Neural cell (in vitro differentiated cells): ENCODE measurements around the gene CENPP. TPM values are rescaled to one million over a fixed set of nuclear protein-coding genes. Genes with fewer than 3 reads are reported as not detected.

Experiments used
- H2AFZ ChIP-seq: fragments of 200-600, 300-800 bp; sonication (generic), shearing (Covaris generic); 2 replicates; pipeline ENCODE4 v1.6.0; 2014; ENCODE audit warnings: low read depth, mild to moderate bottlenecking, antibody characterized with exemption, low read length, moderate library complexity
- H3F3A ChIP-seq: fragments of 200-600 bp; shearing (Covaris generic); 2 replicates; pipeline ENCODE4 v1.6.1; 2016; ENCODE audit warnings: mild to moderate bottlenecking, moderate library complexity, mixed read lengths, antibody characterized with exemption, low read length; ENCODE audit not compliant: insufficient read depth, poor library complexity, severe bottlenecking
- H3K27ac ChIP-seq: fragments of 200-600, 300-800 bp; sonication (generic), shearing (Covaris generic); 2 replicates; pipeline ENCODE4 v1.5.1; 2014; ENCODE audit warnings: mild to moderate bottlenecking, low read length, moderate library complexity
- H3K27me3 ChIP-seq: fragments of 300-800, 200-600 bp; sonication (generic), shearing (Covaris generic); 2 replicates; pipeline ENCODE4 v1.6.0; 2014; ENCODE audit warnings: mild to moderate bottlenecking, low read depth, low read length, moderate library complexity; ENCODE audit not compliant: insufficient read depth
- H3K36me3 ChIP-seq: fragments of 300-800, 200-600 bp; sonication (generic), shearing (Covaris generic); 2 replicates; pipeline ENCODE4 v1.5.1; 2014; ENCODE audit warnings: mild to moderate bottlenecking, antibody characterized with exemption, low read length, moderate library complexity; ENCODE audit not compliant: insufficient read depth
- H3K4me2 ChIP-seq: fragments of 300-800, 200-600 bp; sonication (generic), shearing (Covaris generic); 2 replicates; pipeline ENCODE4 v1.6.0; 2014; ENCODE audit warnings: mild to moderate bottlenecking, low read length
- H3K4me3 ChIP-seq: fragments of 300-800, 200-600 bp; sonication (generic), shearing (Covaris generic); 2 replicates; pipeline ENCODE4 v1.5.1; 2014; ENCODE audit warnings: mild to moderate bottlenecking, low read length, moderate library complexity
- H3K79me2 ChIP-seq: fragments of 200-600 bp; shearing (Covaris generic); replicated peaks from 2 replicates; pipeline ENCODE4 v1.6.0; 2014; ENCODE audit warnings: mild to moderate bottlenecking, low read length, moderate library complexity; ENCODE audit not compliant: insufficient read depth
- H3K9ac ChIP-seq: fragments of 300-800, 200-600 bp; sonication (generic), shearing (Covaris generic); 2 replicates; pipeline ENCODE4 v1.6.1; 2016; ENCODE audit warnings: mild to moderate bottlenecking, low read length, mixed read lengths
- H3K9me2 ChIP-seq: fragments of 200-600 bp; shearing (Covaris generic); 2 replicates; pipeline ENCODE4 v1.6.1; 2016; ENCODE audit warnings: mild to moderate bottlenecking, low read length, mixed read lengths; ENCODE audit not compliant: insufficient read depth
- H3K9me3 ChIP-seq: fragments of 200-600, 300-800 bp; sonication (generic), shearing (Covaris generic); 2 replicates; pipeline ENCODE4 v1.6.1; 2016; ENCODE audit warnings: mild to moderate bottlenecking, mixed run types, low read length, moderate library complexity, mixed read lengths
- H4K20me1 ChIP-seq: fragments of 200-600 bp; shearing (Covaris generic); 2 replicates; pipeline ENCODE4 v1.6.1; 2016; ENCODE audit warnings: mild to moderate bottlenecking, mixed run types; ENCODE audit not compliant: insufficient read depth
- EP300 ChIP-seq: fragments of 450-650 bp; conservative IDR thresholded peaks from 2 replicates; pipeline ENCODE4 v1.6.1; 2014; ENCODE audit warnings: antibody characterized with exemption, mild to moderate bottlenecking, moderate library complexity; ENCODE audit not compliant: poor library complexity, severe bottlenecking
- EZH2 ChIP-seq: fragments of 200-600, 300-800 bp; shearing (Covaris generic), sonication (generic); IDR thresholded peaks from 2 replicates; pipeline ENCODE4 v1.6.1; 2014; ENCODE audit warnings: antibody characterized with exemption, low read length, borderline replicate concordance, mild to moderate bottlenecking; ENCODE audit not compliant: insufficient read depth, poor library complexity, severe bottlenecking
- MXI1 ChIP-seq: fragments of 450-650 bp; conservative IDR thresholded peaks from 2 replicates; pipeline ENCODE4 v1.6.1; 2014; ENCODE audit warnings: antibody characterized with exemption, mild to moderate bottlenecking; ENCODE audit not compliant: poor library complexity, severe bottlenecking
- POLR2AphosphoS5 ChIP-seq: IDR thresholded peaks from 2 replicates; pipeline ENCODE4 v1.6.1; 2012
- RAD21 ChIP-seq: fragments of 450-650 bp; conservative IDR thresholded peaks from 2 replicates; pipeline ENCODE4 v1.6.1; 2014; ENCODE audit warnings: antibody characterized with exemption, mild to moderate bottlenecking, moderate library complexity
- SMC3 ChIP-seq: fragments of 450-650 bp; conservative IDR thresholded peaks from 2 replicates; pipeline ENCODE4 v1.6.1; 2014; ENCODE audit warnings: antibody characterized with exemption, mild to moderate bottlenecking, moderate library complexity; ENCODE audit not compliant: poor library complexity
- TAF1 ChIP-seq: IDR thresholded peaks from 2 replicates; pipeline ENCODE4 v1.6.1; 2012; ENCODE audit warnings: low read depth
- polyA plus RNA-seq: library from polyadenylated mRNA; depleted of rRNA; stranded (reverse); fragments of >200 nt; gene quantifications from 2 replicates; pipeline ENCODE4 v1.2.3, GENCODE V29; 2014
- TF ChIP-seq, protein P1 (sequence below): fragments of 450-650 bp; IDR thresholded peaks from 2 replicates; pipeline ENCODE4 v1.5.1; 2014; ENCODE audit warnings: antibody characterized with exemption, mild to moderate bottlenecking, moderate library complexity; ENCODE audit not compliant: poor library complexity, severe bottlenecking
- TF ChIP-seq, protein P2 (sequence below): IDR thresholded peaks from 2 replicates; pipeline ENCODE4 v1.6.1; 2012; ENCODE audit warnings: borderline replicate concordance

Gene CENPP
- polyA plus RNA-seq, 1 donor from 2014 or later: 5.0 TPM

DNA sequence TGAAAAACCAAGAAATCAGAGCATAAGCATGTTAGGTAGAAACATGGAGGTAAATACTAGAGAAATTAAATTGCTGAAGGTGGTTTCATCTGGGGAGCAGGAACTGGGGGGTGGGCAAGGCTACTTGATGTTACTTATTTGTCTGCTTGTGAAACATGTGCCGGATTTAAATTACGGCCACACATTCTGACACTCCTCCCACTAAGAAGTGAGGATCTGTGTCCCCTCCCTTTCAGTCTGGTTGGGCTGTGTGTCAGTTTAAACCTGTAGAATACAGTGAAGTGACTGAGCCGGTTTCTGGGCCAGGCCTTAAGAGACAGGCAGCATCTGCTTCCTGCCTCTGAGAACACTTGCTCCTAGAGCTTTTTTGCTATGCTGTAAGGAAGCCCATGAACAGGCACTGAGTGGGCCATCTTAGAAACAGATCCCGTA is 29.9 kb upstream of the CENPP start:
- H3K4me2 ChIP-seq: no peak overlapping the region
- peaks cover 25% of the 10 kb centered on the region for H3K79me2 ChIP-seq
- H4K20me1 ChIP-seq: no peaks in the 10 kb centered on the region
- TF ChIP-seq SMC3 (no peak), MXI1 (no peak), EP300 (no peak), TAF1 (no peak), EZH2 (no peak), POLR2AphosphoS5 (no peak), RAD21 (no peak)
- TF ChIP-seq, protein P1, sequence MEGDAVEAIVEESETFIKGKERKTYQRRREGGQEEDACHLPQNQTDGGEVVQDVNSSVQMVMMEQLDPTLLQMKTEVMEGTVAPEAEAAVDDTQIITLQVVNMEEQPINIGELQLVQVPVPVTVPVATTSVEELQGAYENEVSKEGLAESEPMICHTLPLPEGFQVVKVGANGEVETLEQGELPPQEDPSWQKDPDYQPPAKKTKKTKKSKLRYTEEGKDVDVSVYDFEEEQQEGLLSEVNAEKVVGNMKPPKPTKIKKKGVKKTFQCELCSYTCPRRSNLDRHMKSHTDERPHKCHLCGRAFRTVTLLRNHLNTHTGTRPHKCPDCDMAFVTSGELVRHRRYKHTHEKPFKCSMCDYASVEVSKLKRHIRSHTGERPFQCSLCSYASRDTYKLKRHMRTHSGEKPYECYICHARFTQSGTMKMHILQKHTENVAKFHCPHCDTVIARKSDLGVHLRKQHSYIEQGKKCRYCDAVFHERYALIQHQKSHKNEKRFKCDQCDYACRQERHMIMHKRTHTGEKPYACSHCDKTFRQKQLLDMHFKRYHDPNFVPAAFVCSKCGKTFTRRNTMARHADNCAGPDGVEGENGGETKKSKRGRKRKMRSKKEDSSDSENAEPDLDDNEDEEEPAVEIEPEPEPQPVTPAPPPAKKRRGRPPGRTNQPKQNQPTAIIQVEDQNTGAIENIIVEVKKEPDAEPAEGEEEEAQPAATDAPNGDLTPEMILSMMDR: no peak
- TF ChIP-seq, protein P2, sequence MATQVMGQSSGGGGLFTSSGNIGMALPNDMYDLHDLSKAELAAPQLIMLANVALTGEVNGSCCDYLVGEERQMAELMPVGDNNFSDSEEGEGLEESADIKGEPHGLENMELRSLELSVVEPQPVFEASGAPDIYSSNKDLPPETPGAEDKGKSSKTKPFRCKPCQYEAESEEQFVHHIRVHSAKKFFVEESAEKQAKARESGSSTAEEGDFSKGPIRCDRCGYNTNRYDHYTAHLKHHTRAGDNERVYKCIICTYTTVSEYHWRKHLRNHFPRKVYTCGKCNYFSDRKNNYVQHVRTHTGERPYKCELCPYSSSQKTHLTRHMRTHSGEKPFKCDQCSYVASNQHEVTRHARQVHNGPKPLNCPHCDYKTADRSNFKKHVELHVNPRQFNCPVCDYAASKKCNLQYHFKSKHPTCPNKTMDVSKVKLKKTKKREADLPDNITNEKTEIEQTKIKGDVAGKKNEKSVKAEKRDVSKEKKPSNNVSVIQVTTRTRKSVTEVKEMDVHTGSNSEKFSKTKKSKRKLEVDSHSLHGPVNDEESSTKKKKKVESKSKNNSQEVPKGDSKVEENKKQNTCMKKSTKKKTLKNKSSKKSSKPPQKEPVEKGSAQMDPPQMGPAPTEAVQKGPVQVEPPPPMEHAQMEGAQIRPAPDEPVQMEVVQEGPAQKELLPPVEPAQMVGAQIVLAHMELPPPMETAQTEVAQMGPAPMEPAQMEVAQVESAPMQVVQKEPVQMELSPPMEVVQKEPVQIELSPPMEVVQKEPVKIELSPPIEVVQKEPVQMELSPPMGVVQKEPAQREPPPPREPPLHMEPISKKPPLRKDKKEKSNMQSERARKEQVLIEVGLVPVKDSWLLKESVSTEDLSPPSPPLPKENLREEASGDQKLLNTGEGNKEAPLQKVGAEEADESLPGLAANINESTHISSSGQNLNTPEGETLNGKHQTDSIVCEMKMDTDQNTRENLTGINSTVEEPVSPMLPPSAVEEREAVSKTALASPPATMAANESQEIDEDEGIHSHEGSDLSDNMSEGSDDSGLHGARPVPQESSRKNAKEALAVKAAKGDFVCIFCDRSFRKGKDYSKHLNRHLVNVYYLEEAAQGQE: no peak
- H3K27ac ChIP-seq: no peak overlapping the region
- H3F3A ChIP-seq: no peaks in the 10 kb centered on the region
- no peaks in the 10 kb centered on the region for H3K9me3 ChIP-seq
- no peak overlapping the region for H3K9ac ChIP-seq
- no peaks in the 10 kb centered on the region for H3K36me3 ChIP-seq
- H3K9me2 ChIP-seq: no peaks in the 10 kb centered on the region
- H2AFZ ChIP-seq: no peak overlapping the region
- H3K27me3 ChIP-seq: no peaks in the 10 kb centered on the region
- no peak overlapping the region for H3K4me3 ChIP-seq

DNA sequence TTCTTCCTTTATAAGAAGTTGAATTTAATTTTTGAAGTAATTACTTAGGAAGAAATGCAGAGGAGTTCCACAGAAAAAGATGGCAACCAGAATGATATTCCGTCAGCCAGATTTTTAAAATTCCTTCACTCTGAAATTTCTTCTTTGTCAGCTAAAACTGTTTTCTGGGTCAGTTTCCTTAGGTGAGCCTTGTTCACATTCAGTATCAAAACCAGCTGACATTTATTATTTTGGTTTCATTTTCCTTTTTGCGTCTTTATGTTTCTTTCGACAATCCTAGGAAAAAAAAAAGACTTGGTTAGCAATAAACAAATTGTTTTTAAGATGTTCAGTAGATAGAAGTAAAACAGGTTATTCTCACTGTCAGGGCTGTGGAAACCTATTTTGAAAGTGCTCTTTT is 28.1 kb upstream of the CENPP start:
- Histone ChIP-seq H3K27me3 (no peaks in the 10 kb centered on the region), H3K36me3 (no peaks in the 10 kb centered on the region), H3K4me3 (no peak overlapping the region), H3K4me2 (no peak overlapping the region), H3K9me3 (no peaks in the 10 kb centered on the region), H3F3A (no peaks in the 10 kb centered on the region), H3K9ac (no peak overlapping the region), H3K9me2 (no peaks in the 10 kb centered on the region), H2AFZ (no peak overlapping the region), H3K79me2 (peaks cover 9% of the 10 kb centered on the region), H4K20me1 (no peaks in the 10 kb centered on the region), H3K27ac (no peak overlapping the region)
- TF ChIP-seq EP300 (no peak), RAD21 (no peak)

DNA sequence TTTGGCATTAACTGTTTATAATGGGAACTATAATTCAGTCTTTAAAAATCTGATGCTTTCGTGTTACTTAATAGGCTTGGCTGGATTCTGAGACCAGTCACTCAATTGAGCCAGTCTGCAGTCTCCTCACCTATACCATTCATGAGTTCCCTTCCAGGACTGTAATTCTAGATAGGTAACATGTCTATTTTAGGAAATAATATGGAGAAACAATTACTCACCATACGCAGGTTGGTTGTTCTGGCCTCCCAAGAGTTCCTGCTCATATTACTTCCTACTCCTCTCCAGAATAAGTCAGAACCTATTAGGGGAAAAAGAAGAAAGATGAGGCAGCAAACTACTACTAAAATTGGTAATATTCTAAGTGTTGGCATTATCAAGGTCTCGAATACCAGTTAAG is 27.7 kb upstream of the CENPP start:
- no peaks in the 10 kb centered on the region for H3K36me3 ChIP-seq
- TF ChIP-seq TAF1 (no peak), EP300 (no peak), POLR2AphosphoS5 (no peak), MXI1 (no peak), RAD21 (no peak), SMC3 (no peak), EZH2 (no peak)
- TF ChIP-seq, protein P2: no peak
- TF ChIP-seq, protein P1: no peak
- no peak overlapping the region for H2AFZ ChIP-seq
- H3K27me3 ChIP-seq: no peaks in the 10 kb centered on the region
- H3F3A ChIP-seq: no peaks in the 10 kb centered on the region
- peaks cover 4% of the 10 kb centered on the region for H3K79me2 ChIP-seq
- H3K4me2 ChIP-seq: no peak overlapping the region
- H3K9me3 ChIP-seq: no peaks in the 10 kb centered on the region
- no peak overlapping the region for H3K4me3 ChIP-seq
- no peaks in the 10 kb centered on the region for H3K9me2 ChIP-seq
- H3K27ac ChIP-seq: no peak overlapping the region
- H3K9ac ChIP-seq: no peak overlapping the region
- H4K20me1 ChIP-seq: no peaks in the 10 kb centered on the region
